Epithelial cell of proximal tubule (primary cell): Measurements from ENCODE around the gene PANK4. TPM values are rescaled to one million over a fixed set of nuclear protein-coding genes. Genes with fewer than 3 reads are reported as not detected.

Experiments used
- DNase-seq: peaks from one replicate; pipeline ENCODE4 v3.0.0-alpha.2; 2011; ENCODE audit warnings: low read depth
- H3K4me3 ChIP-seq: 2 replicates; pipeline ENCODE4 v1.5.1; 2011; ENCODE audit warnings: low read depth, mild to moderate bottlenecking, low read length
- CTCF ChIP-seq: conservative IDR thresholded peaks from 2 replicates; pipeline ENCODE4 v1.5.1; 2012; ENCODE audit warnings: low read depth, mild to moderate bottlenecking, low read length
- total RNA-seq: library from RNA; depleted of rRNA; stranded (reverse); fragments of >200 nt; gene quantifications from 2 replicates; pipeline ENCODE4 v1.2.3, GENCODE V29; 2015

Gene PANK4
- total RNA-seq, 1 donor from 2014 or later = 29.8 TPM

- no peak for TF ChIP-seq CTCF
- H3K4me3 ChIP-seq = no peak overlapping the region
- no peak for DNase-seq
Measured at GRCh38 chr1:2519029-2519685, 7.2 kb downstream of the PANK4 start.

GRCh38 chr1:2518528-2518927 is 7.9 kb downstream of the PANK4 start:
- DNase-seq = no peak
- TF ChIP-seq CTCF = no peak
- H3K4me3 ChIP-seq = no peak overlapping the region

- no peak overlapping the region for H3K4me3 ChIP-seq
- DNase-seq = no peak
- no peak for TF ChIP-seq CTCF
Measured at GRCh38 chr1:2517966-2518365, 8.4 kb downstream of the PANK4 start.

GRCh38 chr1:2516946-2517345 is 9.4 kb downstream of the PANK4 start:
- no peak for DNase-seq
- H3K4me3 ChIP-seq = no peak overlapping the region
- no peak for TF ChIP-seq CTCF

- no peak for DNase-seq
- no peak for TF ChIP-seq CTCF
- H3K4me3 ChIP-seq = no peak overlapping the region
Measured at GRCh38 chr1:2516124-2516523, 10.3 kb downstream of the PANK4 start.

- TF ChIP-seq CTCF = no peak
- DNase-seq = no peak
- no peak overlapping the region for H3K4me3 ChIP-seq
Measured at GRCh38 chr1:2515763-2516080, 10.7 kb downstream of the PANK4 start.

GRCh38 chr1:2514863-2515762 is 11.3 kb downstream of the PANK4 start:
- no peak for DNase-seq
- H3K4me3 ChIP-seq = no peak overlapping the region
- TF ChIP-seq CTCF = peak; percentile 21
